ENCODE data around the gene MAN2A2.
"Not testable (repeated sequence)": the region's sequence is repeated elsewhere in the genome, so short reads cannot be mapped to it uniquely, and the experiment has no call there.

MAN2A2 gene

GRCh38 chr15:90871716-90872485 is 31.2 kb upstream of the MAN2A2 start:
- DNase-seq (ENCODE audit: low read depth) = no peak

GRCh38 chr15:90872486-90873184 is 30.5 kb upstream of the MAN2A2 start:
- DNase-seq (ENCODE audit: low read depth) = no peak

DNA sequence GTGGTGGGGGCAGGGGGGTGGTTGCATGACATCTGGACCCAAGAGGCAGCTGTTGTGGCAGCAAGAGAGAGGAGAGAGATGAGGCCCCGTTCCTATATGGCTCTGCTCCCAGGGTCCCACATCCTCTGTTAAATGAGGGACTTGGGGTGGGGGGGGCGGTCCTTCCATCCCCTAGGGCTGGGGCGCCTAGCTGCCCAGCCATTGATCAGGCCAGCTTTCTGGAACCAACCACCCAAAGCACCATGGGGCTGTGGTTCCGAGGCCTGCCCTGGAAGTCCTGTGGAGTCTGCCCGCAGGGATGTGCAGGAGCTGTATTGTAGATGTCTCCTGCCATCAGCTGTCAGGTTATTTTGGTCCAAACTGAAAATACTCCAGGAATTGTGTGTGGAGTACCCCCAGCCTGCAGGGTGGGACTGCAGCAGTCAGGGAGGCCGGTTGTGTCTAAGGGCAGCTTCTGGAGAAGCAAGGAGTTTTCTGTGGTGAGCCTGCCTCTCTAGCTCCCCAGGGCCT is 29.6 kb upstream of the MAN2A2 start:
- no peak for DNase-seq (ENCODE audit: low read depth)

GRCh38 chr15:90873998-90874605 is 29.0 kb upstream of the MAN2A2 start:
- DNase-seq (ENCODE audit: low read depth) = no peak

- DNase-seq (ENCODE audit: low read depth) = not testable (repeated sequence)
Measured at GRCh38 chr15:90874986-90875385, 28.1 kb upstream of the MAN2A2 start.

DNA sequence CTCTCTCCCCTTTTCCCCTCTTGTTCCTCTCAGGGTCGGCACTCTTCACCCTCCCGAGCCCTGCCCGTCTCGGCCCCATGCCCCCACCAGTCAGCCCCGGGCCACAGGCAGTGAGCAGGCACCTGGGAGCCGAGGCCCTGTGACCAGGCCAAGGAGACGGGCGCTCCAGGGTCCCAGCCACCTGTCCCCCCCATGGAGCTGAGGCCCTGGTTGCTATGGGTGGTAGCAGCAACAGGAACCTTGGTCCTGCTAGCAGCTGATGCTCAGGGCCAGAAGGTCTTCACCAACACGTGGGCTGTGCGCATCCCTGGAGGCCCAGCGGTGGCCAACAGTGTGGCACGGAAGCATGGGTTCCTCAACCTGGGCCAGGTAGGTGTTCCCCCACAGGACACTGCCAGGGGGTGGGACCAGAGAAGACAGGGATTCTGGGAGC is 27.5 kb upstream of the MAN2A2 start:
- DNase-seq (ENCODE audit: low read depth) = no peak

DNA sequence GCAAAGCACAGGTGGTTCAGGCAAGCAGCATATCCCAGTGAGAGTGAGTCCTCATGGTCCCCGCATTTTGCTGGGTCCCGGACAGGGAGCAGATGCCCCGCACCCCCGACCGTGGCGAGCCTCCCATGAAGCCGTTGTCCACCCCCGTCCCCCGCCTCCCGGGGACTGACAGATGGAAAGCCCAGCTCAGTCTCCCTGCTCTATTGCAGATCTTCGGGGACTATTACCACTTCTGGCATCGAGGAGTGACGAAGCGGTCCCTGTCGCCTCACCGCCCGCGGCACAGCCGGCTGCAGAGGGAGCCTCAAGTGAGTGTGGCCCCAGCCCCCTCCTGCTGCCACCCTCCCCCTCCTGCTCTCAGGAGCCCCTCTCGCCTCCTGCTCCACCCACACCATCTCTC is 27.1 kb upstream of the MAN2A2 start:
- no peak for DNase-seq (ENCODE audit: low read depth)

- DNase-seq (ENCODE audit: low read depth) = no peak
Measured at GRCh38 chr15:90876512-90877170, 26.5 kb upstream of the MAN2A2 start.

DNA sequence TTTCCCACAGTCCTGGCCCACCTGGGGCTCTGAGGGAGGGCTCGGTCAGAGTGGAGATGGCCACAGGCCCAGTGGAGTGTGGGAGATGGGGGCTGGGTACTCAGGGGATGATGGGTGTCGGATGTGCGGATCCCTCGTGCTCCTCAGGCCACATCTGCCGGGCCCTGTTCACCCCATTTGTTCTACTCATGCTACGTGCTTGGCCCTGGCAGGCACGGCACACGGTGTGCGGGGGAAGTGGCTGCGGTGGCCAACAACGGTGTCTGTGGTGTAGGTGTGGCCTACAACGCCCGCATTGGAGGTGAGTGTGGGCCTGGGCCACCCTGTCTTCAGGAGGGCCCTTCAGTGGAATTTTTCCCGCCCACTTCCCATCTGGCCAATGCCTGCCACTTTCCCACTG is 25.8 kb upstream of the MAN2A2 start:
- DNase-seq (ENCODE audit: low read depth) = no peak

GRCh38 chr15:90877996-90878395 is 25.1 kb upstream of the MAN2A2 start:
- no peak for DNase-seq (ENCODE audit: low read depth)

DNA sequence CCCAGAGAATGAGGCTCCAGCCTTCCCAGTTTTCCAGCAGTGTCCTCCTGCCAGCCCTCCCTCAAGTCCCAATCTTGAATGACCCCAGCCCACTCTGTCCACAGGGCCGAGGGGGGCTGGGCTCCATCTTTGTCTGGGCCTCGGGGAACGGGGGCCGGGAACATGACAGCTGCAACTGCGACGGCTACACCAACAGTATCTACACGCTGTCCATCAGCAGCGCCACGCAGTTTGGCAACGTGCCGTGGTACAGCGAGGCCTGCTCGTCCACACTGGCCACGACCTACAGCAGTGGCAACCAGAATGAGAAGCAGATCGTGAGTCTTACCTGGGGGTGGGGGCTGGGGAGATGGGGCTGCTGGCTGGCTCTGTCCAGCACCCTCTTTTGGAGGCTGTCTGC is 24.4 kb upstream of the MAN2A2 start:
- DNase-seq (ENCODE audit: low read depth) = no peak

GRCh38 chr15:90879730-90880366 is 23.3 kb upstream of the MAN2A2 start:
- no peak for DNase-seq (ENCODE audit: low read depth)

DNA sequence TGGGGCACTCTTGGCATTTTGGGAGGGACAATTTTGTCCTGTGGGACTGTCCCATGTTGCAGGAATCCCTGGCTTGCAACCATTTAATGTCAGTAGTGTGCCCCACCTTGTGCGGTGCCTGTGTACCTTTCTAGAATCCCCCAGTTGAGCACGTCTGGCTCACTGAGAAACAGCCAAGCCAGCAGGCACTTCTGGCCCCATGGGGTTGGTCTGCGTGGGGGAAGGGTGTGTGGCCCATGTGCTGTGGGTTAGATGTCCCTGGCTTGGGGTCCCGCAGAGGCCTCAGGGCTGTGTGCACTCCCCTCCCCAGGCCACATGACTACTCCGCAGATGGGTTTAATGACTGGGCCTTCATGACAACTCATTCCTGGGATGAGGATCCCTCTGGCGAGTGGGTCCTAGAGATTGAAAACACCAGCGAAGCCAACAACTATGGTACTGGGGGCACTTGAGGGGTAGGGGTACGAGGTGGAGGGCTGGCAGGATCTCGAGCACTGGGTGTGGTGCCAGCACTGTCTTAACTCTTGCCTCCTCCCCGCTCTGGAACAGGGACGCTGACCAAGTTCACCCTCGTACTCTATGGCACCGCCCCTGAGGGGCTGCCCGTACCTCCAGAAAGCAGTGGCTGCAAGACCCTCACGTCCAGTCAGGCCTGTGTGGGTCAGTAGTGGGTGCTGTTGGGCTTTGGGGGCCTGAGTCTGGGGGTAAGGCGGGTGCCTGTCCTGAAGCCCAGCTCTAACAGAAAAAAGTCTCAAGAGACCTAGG is 22.5 kb upstream of the MAN2A2 start:
- DNase-seq (ENCODE audit: low read depth) = no peak

DNA sequence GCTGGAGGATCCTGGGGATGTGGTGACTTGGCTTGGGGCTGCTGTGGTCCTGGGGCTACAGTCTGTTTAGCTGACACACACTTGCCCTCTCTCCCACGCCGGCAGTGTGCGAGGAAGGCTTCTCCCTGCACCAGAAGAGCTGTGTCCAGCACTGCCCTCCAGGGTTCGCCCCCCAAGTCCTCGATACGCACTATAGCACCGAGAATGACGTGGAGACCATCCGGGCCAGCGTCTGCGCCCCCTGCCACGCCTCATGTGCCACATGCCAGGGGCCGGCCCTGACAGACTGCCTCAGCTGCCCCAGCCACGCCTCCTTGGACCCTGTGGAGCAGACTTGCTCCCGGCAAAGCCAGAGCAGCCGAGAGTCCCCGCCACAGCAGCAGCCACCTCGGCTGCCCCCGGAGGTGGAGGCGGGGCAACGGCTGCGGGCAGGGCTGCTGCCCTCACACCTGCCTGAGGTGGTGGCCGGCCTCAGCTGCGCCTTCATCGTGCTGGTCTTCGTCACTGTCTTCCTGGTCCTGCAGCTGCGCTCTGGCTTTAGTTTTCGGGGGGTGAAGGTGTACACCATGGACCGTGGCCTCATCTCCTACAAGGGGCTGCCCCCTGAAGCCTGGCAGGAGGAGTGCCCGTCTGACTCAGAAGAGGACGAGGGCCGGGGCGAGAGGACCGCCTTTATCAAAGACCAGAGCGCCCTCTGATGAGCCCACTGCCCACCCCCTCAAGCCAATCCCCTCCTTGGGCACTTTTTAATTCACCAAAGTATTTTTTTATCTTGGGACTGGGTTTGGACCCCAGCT is 21.7 kb upstream of the MAN2A2 start:
- DNase-seq (ENCODE audit: low read depth) = no peak

DNA sequence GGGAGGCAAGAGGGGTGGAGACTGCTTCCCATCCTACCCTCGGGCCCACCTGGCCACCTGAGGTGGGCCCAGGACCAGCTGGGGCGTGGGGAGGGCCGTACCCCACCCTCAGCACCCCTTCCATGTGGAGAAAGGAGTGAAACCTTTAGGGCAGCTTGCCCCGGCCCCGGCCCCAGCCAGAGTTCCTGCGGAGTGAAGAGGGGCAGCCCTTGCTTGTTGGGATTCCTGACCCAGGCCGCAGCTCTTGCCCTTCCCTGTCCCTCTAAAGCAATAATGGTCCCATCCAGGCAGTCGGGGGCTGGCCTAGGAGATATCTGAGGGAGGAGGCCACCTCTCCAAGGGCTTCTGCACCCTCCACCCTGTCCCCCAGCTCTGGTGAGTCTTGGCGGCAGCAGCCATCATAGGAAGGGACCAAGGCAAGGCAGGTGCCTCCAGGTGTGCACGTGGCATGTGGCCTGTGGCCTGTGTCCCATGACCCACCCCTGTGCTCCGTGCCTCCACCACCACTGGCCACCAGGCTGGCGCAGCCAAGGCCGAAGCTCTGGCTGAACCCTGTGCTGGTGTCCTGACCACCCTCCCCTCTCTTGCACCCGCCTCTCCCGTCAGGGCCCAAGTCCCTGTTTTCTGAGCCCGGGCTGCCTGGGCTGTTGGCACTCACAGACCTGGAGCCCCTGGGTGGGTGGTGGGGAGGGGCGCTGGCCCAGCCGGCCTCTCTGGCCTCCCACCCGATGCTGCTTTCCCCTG is 21.0 kb upstream of the MAN2A2 start:
- DNase-seq (ENCODE audit: low read depth) = no peak

- no peak for DNase-seq (ENCODE audit: low read depth)
Measured at GRCh38 chr15:90882781-90883525, 20.1 kb upstream of the MAN2A2 start.

DNA sequence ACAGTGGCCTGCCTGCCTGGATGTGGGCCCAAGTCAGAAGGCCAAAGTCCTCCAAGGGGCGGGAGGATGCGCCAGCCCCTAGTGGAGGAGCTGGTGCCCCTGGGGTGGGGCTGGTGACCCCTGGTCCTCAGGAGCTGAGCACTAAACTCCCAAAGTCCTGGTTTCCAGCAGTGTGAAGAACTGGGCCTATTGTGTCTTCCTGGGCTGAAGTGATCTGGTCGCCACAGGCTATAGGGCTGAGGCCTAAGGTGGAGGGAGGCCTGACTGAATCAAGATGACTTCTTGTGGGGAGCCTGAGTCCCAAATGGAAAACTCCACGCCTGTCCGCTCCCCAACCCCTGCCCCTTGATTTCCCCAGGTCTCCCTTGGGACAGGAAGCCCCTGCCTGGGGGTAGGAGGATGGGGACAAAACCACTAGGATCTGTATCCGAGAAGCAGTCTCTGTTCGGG is 19.6 kb upstream of the MAN2A2 start:
- no peak for DNase-seq (ENCODE audit: low read depth)

- no peak for DNase-seq (ENCODE audit: low read depth)
Measured at GRCh38 chr15:90883976-90884718, 19.0 kb upstream of the MAN2A2 start, which contains the start of gene FES. TSS of gene FES (plus strand) at chr15:90884504. CDS start at chr15:90885046, 542 bp downstream.

Data from HS-5 (cell line).